B cell (primary cell): ENCODE data around the gene CAMK2G. TPM values are rescaled to one million over a fixed set of nuclear protein-coding genes. Genes with fewer than 3 reads are reported as not detected.

ENCODE experiments used
- ATAC-seq: fragments of 200-7000 bp; cut with Tn5 transposase; one replicate; pipeline ENCODE4 v1.10.0; 2021; ENCODE audit warnings: low read depth, mild to moderate bottlenecking, moderate number of reproducible peaks, moderate library complexity
- CTCF ChIA-PET: fragments of 350-600 bp; sonication (Branson Sonifier 250); formaldehyde crosslinking; loops from one replicate; lab custom pipeline; 2021; ENCODE audit warnings: antibody characterized with exemption, inconsistent platforms; lab: Charles Lee
- POLR2A ChIA-PET: fragments of 350-600 bp; sonication (Branson Sonifier 250); formaldehyde crosslinking; loops from one replicate; lab custom pipeline; 2021; ENCODE audit warnings: antibody characterized with exemption; lab: Charles Lee
- DNase-seq: peaks from one replicate; pipeline ENCODE4 v3.0.0; 2013
- H2AFZ ChIP-seq: 2 replicates; pipeline ENCODE4 v1.6.1; 2012; ENCODE audit warnings: mild to moderate bottlenecking, low read depth, low read length; ENCODE audit not compliant: insufficient read depth, poor library complexity, severe bottlenecking
- H3K27ac ChIP-seq, 2 donors: 1 replicate in 1 of 2; 2 replicates in 1 of 2; pipeline ENCODE4 v1.5.1; 2012 to 2013; ENCODE audit warnings: low read length in 2 of 2, mild to moderate bottlenecking in 2 of 2, moderate library complexity in 1 of 2
- H3K27me3 ChIP-seq, 4 experiments: fragments of 200-600 bp in 1 of 4; sonication (generic) in 1 of 4; replicated peaks in 1 of 4; 1 replicate in 2 of 4; 2 replicates in 2 of 4; pipeline versions ENCODE4 v1.6.1 to v1.7.0; 2013 to 2016; ENCODE audit warnings: low read length in 3 of 4, mild to moderate bottlenecking in 2 of 4, mixed read lengths in 1 of 4, moderate library complexity in 1 of 4; ENCODE audit not compliant: insufficient read depth in 4 of 4, control insufficient read depth in 3 of 4; ENCODE audit errors: control extremely low read depth in 1 of 4
- H3K36me3 ChIP-seq, 2 experiments: replicated peaks in 1 of 2; 1 replicate in 1 of 2; 2 replicates in 1 of 2; pipeline versions ENCODE4 v1.6.1 to v1.7.1; 2013; ENCODE audit warnings: low read length in 1 of 2; ENCODE audit not compliant: insufficient read depth in 2 of 2, control insufficient read depth in 1 of 2; ENCODE audit errors: control extremely low read depth in 1 of 2, extremely low read depth in 1 of 2
- H3K4me1 ChIP-seq, 2 donors: fragments of 200-600 bp in 1 of 2; sonication (generic) in 1 of 2; 1 replicate in 1 of 2; 2 replicates in 1 of 2; pipeline versions ENCODE4 v1.5.1 to v1.6.1; 2013 to 2017; ENCODE audit warnings: low read length in 2 of 2; ENCODE audit not compliant: control insufficient read depth in 2 of 2, insufficient read depth in 2 of 2
- H3K4me2 ChIP-seq: replicated peaks from 2 replicates; pipeline ENCODE3; 2012; ENCODE audit warnings: mild to moderate bottlenecking, low read depth, low read length; ENCODE audit not compliant: poor library complexity, severe bottlenecking
- H3K4me3 ChIP-seq, 5 experiments: fragments of 200-600 bp in 1 of 5; sonication (generic) in 1 of 5; 1 replicate in 3 of 5; 2 replicates in 2 of 5; pipeline versions ENCODE4 v1.5.1 to v1.7.0; 2011 to 2016; ENCODE audit warnings: low read length in 4 of 5, mild to moderate bottlenecking in 4 of 5, low read depth in 2 of 5, control low read depth in 1 of 5, moderate library complexity in 1 of 5; ENCODE audit not compliant: insufficient read depth in 1 of 5; ENCODE audit errors: control extremely low read depth in 1 of 5, extremely low read depth in 1 of 5
- H3K79me2 ChIP-seq: fragments of 200-600 bp; sonication (generic); one replicate; pipeline ENCODE4 v1.6.0; 2016; ENCODE audit warnings: low read length; ENCODE audit not compliant: control insufficient read depth, insufficient read depth
- H3K9ac ChIP-seq: fragments of 200-600 bp; sonication (generic); 2 replicates; pipeline ENCODE4 v1.6.1; 2017; ENCODE audit warnings: mild to moderate bottlenecking, low read length, moderate library complexity
- H3K9me3 ChIP-seq, 3 donors: one replicate each; pipeline versions ENCODE4 v1.6.1 to v1.7.1; 2013; ENCODE audit warnings: low read length in 2 of 3; ENCODE audit not compliant: control insufficient read depth in 2 of 3, insufficient read depth in 1 of 3; ENCODE audit errors: control extremely low read depth in 1 of 3
- H4K20me1 ChIP-seq: 2 replicates; pipeline ENCODE4 v1.6.0; 2012; ENCODE audit warnings: mild to moderate bottlenecking, low read length; ENCODE audit not compliant: insufficient read depth, control insufficient read depth, poor library complexity, severe bottlenecking
- H3K27ac Mint-ChIP-seq: one replicate; pipeline ENCODE4 v1.8.0; 2021; ENCODE audit warnings: mixed read lengths
- H3K27me3 Mint-ChIP-seq: one replicate; pipeline ENCODE4 v1.8.0; 2021; ENCODE audit warnings: mixed read lengths
- H3K4me1 Mint-ChIP-seq: one replicate; pipeline ENCODE4 v1.8.0; 2021; ENCODE audit warnings: mixed read lengths
- H3K4me3 Mint-ChIP-seq: one replicate; pipeline ENCODE4 v1.8.0; 2021; ENCODE audit warnings: mixed read lengths
- H3K9me3 Mint-ChIP-seq: one replicate; pipeline ENCODE4 v1.8.0; 2022; ENCODE audit warnings: mixed read lengths; ENCODE audit not compliant: insufficient read depth
- EZH2 ChIP-seq: IDR thresholded peaks from 2 replicates; pipeline ENCODE4 v1.6.1; 2012; ENCODE audit warnings: borderline replicate concordance, low read depth, mild to moderate bottlenecking, moderate library complexity, low read length; ENCODE audit not compliant: insufficient read depth, poor library complexity, severe bottlenecking
- WGBS: methylation state at CpG from one replicate; pipeline ENCODE4 v1.1.5; 2013; ENCODE audit warnings: missing lambda C conversion rate; ENCODE audit not compliant: insufficient coverage; 5-methylcytosine and 5-hydroxymethylcytosine counted together
- intact Hi-C: fragments of 100-400 bp; cut with micrococcal nuclease; formaldehyde crosslinking; loops from one replicate; pipeline ENCODE4 v1.10.0; 2022
- polyA plus RNA-seq: library from polyadenylated mRNA; depleted of rRNA; stranded (reverse); fragments of >200 nt; gene quantifications from 2 replicates; pipeline ENCODE4 v1.2.3, GENCODE V29; 2012
- total RNA-seq, 2 donors: library from RNA; stranded (reverse); fragments of 120-200 nt in 1 of 2; gene quantifications; 1 replicate in 1 of 2; 2 replicates in 1 of 2; pipeline versions ENCODE4 v1.2.3 to v1.2.4, GENCODE V29; 2013 to 2022
- TF ChIP-seq, protein P1 (sequence below): fragments of 200-600 bp; IDR thresholded peaks from one replicate; pipeline ENCODE4 v1.8.0; 2022; ENCODE audit warnings: antibody characterized with exemption, mild to moderate bottlenecking

CAMK2G gene
- total and polyA plus RNA-seq, 2 donors (not counting 1 experiment from before 2014, with no cell fraction given) = 42.7 to 48.7 TPM

DNA sequence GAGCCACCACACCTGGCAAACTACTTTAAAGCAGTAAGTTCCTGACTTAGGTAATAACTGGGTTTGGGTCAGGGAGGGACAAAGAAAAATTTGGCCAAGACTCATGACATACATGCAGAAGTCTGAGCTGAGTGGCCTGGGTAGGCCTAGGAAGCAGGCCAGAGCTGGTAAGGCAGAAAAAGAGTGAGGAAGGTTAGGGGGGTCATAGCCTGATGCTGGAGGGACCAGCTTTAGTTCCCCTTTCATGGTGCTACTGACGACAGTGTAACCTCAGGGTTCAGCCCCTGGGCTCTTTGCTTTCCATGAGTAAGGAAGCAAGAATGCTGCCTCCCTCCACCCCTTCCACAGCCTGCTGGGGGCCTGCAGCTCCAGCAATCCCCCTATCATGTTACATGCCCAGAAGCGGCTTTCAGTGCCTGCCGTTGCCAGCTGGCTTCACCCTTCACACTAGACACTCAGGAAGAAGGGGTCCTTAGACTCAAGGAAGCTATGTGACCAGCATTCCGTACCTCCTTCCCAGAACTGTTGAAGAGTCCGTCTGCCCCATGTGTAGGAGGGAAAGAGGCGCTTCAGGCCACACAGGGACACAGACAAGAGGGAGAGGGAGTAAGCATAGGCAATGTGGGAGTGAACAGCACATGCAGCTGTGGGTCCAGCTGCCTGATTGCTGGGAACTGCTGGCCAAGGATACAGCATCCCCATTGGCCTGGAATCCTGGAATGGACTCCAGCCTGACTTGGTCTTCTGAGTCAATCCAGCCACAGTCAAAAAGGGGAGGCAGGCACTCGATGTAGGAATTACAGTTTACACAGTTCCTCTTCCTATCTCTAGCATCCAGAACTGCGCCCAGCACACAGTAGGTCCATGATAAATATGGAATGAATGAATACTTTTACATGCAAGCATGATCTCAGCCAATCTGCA is 32.4 kb upstream of the CAMK2G start:
- TF ChIP-seq, protein P1, sequence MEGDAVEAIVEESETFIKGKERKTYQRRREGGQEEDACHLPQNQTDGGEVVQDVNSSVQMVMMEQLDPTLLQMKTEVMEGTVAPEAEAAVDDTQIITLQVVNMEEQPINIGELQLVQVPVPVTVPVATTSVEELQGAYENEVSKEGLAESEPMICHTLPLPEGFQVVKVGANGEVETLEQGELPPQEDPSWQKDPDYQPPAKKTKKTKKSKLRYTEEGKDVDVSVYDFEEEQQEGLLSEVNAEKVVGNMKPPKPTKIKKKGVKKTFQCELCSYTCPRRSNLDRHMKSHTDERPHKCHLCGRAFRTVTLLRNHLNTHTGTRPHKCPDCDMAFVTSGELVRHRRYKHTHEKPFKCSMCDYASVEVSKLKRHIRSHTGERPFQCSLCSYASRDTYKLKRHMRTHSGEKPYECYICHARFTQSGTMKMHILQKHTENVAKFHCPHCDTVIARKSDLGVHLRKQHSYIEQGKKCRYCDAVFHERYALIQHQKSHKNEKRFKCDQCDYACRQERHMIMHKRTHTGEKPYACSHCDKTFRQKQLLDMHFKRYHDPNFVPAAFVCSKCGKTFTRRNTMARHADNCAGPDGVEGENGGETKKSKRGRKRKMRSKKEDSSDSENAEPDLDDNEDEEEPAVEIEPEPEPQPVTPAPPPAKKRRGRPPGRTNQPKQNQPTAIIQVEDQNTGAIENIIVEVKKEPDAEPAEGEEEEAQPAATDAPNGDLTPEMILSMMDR = no peak
- no peak for TF ChIP-seq EZH2
- DNase-seq (no peak), ATAC-seq (no peak)
- Mint-ChIP-seq H3K4me1 (peaks cover 31% of the 10 kb centered on the region), H3K27ac (no peak overlapping the region), H3K4me3 (no peak overlapping the region), H3K9me3 (no peaks in the 10 kb centered on the region), H3K27me3 (peaks cover 32% of the 10 kb centered on the region)
- no peak overlapping the region for H3K4me2 ChIP-seq
- POLR2A ChIA-PET = no interaction called here
- no peak overlapping the region for H3K9ac ChIP-seq
- H2AFZ ChIP-seq = no peak overlapping the region
- H3K27me3 ChIP-seq = peaks cover 0 to 39% (median 23%) of the 10 kb centered on the region in 4 experiments
- H3K4me1 ChIP-seq = peaks cover 20 to 31% of the 10 kb centered on the region in 2 donors
- H4K20me1 ChIP-seq = no peaks in the 10 kb centered on the region
- 81% methylated on average over 4 of the region's 8 CpGs for WGBS
- H3K4me3 ChIP-seq = no peak overlapping the region
- H3K36me3 ChIP-seq = no peaks in the 10 kb centered on the region
- H3K27ac ChIP-seq = no peak overlapping the region
- H3K9me3 ChIP-seq = no peaks in the 10 kb centered on the region
- H3K79me2 ChIP-seq = no peaks in the 10 kb centered on the region
- CTCF ChIA-PET = interaction anchor here (0.6 to 0.7 kb wide), 2 partner anchors 66 to 202 kb away, joined by 3 read pairs; no protein-coding TSS in a partner anchor
- intact Hi-C loops = no loop called here
